ENCODE measurements around the gene SUMF2.
"Not testable (repeated sequence)": the region's sequence is repeated elsewhere in the genome, so short reads cannot be mapped to it uniquely, and the experiment has no call there.

SUMF2 gene

GRCh38 chr7:56063882-56064625 lies at the start of gene SUMF2:
Gene SUMF2 (plus strand): TSS chr7:56064286. CDS start chr7:56064312, 26 bp downstream.
- peak; percentile 86 to 95 (median 86) for DNase-seq

DNA sequence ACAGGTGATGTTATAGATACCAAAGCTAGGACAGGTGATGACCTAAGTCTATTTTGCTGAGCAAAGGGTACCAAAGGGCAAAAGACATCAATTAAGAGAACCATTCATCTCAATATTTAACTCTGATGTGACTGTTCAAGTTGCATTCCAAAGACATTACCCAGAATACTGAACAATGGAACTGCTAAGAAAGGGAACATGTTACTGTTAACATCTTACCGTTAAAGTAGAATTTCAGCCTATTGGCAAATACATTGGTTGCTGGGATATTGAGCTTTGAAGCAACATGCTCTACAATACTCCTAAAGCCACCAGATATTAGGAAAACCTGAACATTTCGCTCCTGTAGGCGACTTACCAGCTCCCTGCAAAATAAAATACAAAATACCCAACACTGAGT lies 47.1 kb upstream of the SUMF2 start:
- not testable (repeated sequence) for DNase-seq

DNA sequence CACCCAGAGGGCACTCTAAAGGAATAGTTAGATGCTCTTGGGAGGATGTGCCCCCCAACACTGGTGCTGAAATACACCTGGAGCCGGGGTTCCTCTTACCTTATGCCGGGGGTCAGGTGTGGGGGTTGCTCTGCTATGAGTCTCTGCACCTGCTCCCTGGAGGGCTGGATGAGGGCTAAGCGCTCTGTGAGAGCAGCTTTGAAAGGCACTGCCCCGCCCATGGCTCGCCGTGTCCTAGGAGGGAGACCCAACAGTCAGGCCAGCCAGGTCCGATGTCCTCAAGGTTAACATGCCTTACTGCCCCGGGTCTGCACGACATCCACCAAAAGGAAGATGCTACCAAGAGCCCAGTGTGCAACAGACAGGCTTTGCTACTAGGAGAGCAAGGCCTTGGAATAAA lies 44.6 kb upstream of the SUMF2 start:
- DNase-seq = no peak

DNA sequence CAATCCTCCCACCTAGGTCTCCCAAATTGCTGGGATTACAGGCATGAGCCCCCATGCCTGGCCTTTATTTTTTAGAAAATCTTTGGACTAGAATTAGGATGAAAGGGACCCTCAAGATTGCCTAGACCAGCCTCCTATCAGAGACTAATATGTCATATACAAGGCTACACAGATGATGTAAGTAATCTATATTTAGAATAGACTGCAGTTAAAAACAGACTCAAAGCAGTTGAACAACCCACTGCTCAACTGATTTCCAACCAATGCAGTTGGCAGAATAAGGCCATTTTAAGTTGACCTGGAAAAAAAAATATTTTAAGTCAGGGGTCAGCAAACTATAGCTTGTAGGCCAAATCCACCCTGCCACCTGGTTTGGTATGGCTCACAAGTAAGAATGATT lies 40.6 kb upstream of the SUMF2 start:
- no peak for DNase-seq

DNA sequence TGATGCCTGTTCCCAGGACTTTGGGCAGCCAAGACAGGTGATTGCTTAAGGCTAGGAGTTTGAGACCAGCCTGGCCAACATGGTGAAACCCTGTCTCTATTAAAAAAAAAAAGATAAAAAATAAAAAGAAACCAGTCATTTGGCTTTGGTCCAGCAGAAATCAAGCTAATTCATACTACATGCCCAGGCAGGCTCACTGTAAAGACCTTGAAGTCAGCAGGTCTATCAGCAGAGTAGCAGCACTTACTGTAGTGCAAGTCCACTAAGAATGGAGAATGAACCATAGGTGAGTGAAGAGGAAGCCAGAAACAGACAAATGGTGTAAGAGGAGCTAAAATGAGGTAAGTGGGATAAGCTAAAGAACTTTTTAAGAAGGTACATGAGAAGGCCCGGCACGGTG lies 37.5 kb upstream of the SUMF2 start:
- no peak for DNase-seq

DNA sequence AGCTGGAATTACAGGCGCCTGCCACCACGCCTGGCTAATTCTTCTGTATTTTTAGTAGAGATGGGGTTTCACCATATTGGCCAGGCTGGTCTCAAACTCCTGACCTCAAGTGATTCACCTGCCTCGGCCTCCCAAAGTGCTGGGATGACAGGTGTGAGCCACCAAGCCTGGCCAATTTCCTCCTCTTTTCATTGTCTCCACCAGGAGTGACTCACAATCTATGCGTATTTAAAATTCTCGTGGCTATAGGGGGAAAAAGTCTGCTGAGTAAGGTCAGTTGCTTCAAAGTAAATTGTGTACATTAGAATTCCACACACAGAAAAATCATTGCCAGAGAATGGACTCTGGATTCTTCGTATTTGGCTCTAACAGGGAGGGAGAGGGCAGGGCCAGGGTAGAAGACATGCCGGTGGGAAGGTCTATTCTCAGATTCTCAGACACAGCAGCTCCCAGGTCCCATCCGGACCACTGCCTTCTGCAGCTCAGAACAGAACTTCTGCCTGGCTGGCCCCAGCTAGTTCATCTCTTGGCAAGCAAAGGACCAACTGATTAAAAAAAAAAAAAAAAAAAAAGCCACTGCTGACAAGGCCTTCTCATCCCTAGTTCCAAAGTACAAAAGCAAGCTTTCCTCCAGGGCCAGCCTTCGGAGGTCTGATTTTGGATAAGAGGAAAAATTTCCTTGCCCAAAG lies 35.0 kb upstream of the SUMF2 start:
- DNase-seq = no peak

GRCh38 chr7:56030340-56030739 lies 33.7 kb upstream of the SUMF2 start:
- DNase-seq = no peak

GRCh38 chr7:56031556-56031955 lies 32.5 kb upstream of the SUMF2 start:
- DNase-seq = not testable (repeated sequence)

DNA sequence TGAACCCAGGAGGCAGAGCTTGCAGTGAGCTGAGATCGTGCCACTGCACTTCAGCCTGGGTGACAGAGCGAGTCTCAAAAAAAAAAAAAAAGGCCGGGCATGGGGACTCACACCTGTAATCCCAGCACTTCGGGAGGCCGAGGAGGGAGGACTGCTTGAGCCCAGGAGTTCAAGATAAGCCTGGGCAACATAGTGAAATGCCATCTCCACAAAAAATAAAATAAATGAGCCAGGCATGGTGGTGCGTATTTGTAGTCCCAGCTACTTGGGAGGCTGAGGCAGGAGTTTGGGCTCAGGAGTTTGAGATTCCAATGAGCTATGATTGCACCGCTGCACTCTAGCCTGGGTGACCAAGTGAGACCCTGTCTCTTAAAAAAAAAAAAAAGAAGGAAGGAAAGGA lies 31.5 kb upstream of the SUMF2 start:
- not testable (repeated sequence) for DNase-seq

GRCh38 chr7:56033671-56034432 lies 30.2 kb upstream of the SUMF2 start:
- peak; percentile 62 to 78 (median 72) for DNase-seq

DNA sequence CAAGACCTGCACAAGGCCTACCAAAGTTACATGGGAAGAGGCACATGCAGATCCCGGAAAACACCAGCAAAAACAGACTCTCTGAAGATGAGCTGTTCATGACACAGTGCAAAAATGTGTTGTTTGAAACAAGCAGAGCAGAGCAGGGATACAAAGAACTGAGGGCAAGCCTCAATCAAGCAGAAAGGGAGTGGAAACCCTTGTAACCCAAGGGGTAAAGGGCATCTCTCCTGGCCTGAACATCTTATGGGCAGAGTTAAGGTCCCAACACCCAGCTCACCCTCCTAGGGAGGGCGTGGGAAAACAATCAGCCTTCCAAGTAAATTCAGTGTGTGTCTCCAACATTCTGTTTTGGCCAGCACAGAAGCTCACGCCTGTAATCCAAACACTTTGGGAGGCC lies 23.4 kb upstream of the SUMF2 start:
- no peak for DNase-seq

DNA sequence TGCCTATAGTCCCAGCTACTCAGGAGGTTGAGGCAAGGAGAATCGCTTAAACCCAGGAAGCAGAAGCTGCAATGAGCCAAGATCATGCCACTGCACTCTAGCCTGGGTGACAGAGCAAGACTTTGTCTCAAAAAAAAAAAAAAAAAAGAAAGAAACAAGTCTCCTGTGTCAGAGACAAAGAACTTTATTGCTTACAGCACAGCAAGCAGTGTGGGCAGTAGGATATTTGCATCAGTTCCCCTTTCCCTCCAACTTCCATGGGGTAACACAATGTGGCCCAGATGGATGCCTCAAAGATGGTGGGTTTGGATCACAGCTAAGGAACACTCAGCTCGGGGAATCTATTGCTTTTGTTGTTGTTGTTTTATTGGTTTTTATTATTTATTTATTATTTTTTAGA lies 18.3 kb upstream of the SUMF2 start:
- DNase-seq = not testable (repeated sequence)

GRCh38 chr7:56046721-56047445 lies 17.2 kb upstream of the SUMF2 start:
- no peak for DNase-seq

DNA sequence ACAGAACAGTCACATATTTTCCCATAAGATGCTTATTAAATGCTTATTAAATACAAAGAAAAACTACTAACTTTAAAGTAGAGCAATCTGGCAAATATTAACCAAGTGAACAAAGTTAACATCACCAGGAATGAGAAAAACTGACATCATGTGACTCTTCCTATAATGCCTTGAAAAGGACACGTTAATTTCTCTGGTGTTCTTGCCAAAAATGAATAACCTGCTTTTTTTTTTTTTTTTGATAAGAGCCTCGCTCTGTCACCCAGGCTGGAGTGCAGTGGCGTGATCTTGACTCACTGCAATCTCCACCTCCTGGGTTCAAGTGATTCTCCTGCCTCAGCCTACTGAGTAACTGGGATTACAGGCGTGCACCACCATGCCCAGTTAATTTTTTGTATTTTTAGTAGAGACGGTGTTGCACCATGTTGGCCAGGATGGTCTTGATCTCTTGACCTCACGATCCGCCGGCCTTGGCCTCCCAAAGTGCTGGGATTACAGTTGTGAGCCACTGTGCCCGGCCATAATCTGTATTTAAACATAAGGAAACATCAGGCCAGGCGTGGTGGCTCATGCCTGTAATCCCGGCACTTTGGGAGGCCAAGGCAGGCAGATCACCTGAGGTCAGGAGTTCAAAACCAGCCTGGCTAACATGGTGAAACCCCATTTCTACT lies 16.5 kb upstream of the SUMF2 start:
- not testable (repeated sequence) for DNase-seq

DNA sequence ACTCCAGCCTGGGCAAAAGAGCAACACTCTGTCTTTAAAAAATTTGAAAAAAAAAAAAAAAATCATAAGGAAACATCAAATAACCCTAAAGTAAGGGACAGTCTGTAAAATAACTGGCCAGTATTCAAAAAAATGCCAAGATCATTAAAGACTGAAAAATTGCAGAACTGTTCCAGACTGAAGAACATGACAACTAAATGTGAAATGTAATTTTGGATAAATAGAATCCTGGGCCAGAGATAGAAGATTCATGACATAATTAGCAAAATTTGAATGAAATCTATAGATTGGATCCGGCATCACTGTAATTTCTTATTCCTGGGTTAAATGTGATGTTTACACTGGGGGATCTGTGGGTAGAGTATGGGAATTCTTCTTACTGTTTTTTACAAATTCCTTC lies 15.8 kb upstream of the SUMF2 start:
- no peak for DNase-seq

DNA sequence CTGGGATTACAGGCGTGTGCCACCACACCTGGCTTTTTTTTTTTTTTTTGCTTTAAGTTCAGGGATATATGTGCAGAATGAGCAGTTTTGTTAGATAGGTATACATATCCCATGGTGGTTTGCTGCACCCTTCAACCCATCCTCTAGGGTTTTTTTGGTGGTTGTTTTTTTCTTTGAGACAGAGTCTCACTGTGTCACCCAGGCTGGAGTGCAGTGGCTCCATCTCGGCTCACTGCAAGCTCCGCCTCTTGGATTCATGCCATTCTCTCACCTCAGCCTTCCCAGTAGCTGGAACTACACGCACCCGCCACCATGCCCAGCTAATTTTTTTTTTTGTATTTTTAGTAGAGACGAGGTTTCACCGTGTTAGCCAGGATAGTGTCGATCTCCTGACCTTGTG lies 15.3 kb upstream of the SUMF2 start:
- not testable (repeated sequence) for DNase-seq

- DNase-seq = no peak
Observed at GRCh38 chr7:56051053-56051338, 13.1 kb upstream of the SUMF2 start.

- DNase-seq = peak; percentile 69 to 89 (median 81)
Observed at GRCh38 chr7:56051339-56052191, 12.5 kb upstream of the SUMF2 start, which contains the start of the genes CCT6A and PSPH. Gene CCT6A (plus strand): TSS chr7:56051765. CDS start chr7:56051849, 84 bp downstream. Gene PSPH (minus strand): TSS chr7:56051444. CDS start chr7:56021212, 30,232 bp downstream.

DNA sequence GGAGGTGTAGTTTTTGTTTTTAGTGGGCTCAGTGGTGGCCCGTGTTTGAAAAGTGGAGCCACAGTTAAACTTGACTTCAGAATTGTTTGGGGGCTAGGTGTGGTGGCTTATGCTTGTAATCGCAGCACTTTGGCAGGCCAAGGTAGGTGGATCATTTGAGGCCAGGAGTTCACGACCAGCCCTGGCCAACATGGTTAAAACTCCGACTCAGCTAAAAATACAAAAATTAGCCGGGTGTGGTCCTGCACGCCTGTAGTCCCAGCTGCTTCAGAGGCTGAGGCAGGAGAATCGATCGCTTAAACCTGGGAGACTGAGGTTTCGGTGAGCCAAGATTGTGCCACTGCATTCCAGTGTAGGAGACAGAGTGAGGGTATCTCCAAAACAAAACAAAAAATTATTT lies 10.7 kb upstream of the SUMF2 start:
- DNase-seq = no peak

- DNase-seq = no peak
Observed at GRCh38 chr7:56053993-56054392, 10.1 kb upstream of the SUMF2 start.

DNA sequence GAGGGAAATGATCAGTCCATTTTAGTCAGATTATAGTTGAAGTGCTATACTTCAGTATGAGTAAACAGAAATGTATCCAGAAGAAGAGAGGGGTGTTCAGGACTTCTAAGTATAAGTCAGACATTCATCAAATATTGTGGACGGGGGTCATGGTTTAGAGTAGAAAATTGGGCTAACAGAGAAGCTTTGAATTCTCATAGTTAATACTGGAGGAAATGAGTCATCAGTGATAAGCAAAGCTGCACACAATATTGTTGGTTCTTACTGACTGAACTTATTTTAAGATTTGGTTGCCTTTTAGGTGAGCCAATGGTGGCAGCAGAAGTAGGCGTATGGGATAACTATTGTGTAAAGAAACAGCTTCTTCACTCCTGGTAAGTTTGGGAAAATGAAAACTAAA lies 1.7 kb upstream of the SUMF2 start:
- DNase-seq = no peak

DNA sequence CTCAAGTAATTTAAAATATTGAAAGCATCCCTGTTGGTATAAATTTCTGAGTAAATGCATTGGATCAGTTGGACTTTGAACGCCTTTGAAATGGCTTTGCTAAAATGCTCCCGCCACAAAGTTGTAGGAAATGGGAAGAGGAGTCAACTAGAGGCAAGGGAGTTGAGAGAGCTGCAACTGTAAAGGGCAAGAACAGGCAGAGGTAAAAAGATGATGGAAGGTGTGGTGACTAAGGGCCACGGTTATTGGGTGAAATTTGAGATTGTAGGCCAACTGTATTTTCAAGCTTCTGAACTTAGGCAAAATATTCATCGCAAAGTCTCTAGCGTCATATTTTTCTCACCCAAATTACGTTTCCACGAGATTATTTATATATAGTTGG lies 595 bp upstream of the SUMF2 start:
- DNase-seq = no peak

Measured in stimulated activated naive CD4-positive, alpha-beta T cell (primary cell).